Jurkat, Clone E6-1 (cell line): ENCODE results near the gene IMMT.
A peak's percentile ranks its signal among the peaks of the same experiment; 100 is the strongest.

Source experiments
- DNase-seq: peaks from one replicate; pipeline ENCODE4 v3.0.0-alpha.2; 2011; ENCODE audit warnings: low read depth, low spot score
- H3K4me3 ChIP-seq: 2 replicates; pipeline ENCODE4 v1.5.1; 2011; ENCODE audit warnings: mild to moderate bottlenecking, low read length, control low read depth, moderate library complexity

Gene IMMT

DNA sequence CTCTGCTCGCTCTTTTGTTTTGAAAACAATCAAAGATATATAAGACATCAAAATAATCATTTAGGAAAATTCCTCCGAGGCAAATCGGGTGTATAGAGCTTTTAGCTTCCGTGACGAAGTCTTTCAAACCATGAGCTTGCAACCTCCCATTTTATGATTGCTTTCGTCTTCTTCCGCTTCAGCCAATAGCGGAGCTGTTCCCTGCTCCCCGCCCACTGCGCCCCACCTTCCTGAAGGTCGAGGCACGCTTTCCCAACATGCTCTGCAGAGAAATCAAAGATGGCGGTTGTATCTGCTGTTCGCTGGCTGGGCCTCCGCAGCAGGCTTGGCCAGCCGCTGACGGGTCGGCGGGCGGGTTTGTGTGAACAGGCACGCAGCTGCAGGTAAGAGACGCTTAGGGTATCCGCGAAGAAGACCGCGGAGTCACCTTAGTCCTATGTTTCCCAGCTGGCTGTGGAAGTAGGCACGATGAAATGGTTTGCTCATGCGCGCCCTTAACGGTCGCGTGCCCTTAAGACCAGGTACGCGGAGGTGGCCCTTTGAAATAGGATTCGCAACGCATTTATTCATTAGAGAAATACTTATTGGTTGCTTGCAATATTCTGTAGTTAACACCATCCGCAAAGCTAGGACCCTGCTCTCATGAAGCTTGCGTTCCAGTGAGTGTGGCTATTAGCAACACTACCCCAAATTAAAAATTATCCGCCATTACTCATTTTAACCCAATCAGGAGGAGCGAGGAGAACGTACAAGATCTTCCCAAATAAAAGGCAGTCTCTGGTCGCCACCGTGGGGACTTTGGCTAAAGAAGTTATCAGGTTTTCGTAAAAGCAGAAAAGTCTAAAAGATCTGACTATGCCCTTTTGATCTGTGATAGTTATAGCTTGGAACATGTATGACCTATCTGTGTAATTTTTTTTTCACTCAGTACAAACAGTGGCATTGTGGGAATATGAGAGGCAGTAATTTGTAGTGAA lies 89.0 kb downstream of the IMMT start, which contains the start of gene PTCD3:
Gene PTCD3, plus strand, starts transcription at position 267 of the 977 bp plus-strand sequence. Its CDS starts 13 bp downstream, at position 280.
- DNase-seq, result peak; percentile 93
- peak within 1 kb of the TSS; percentile 73 for H3K4me3 ChIP-seq

DNA sequence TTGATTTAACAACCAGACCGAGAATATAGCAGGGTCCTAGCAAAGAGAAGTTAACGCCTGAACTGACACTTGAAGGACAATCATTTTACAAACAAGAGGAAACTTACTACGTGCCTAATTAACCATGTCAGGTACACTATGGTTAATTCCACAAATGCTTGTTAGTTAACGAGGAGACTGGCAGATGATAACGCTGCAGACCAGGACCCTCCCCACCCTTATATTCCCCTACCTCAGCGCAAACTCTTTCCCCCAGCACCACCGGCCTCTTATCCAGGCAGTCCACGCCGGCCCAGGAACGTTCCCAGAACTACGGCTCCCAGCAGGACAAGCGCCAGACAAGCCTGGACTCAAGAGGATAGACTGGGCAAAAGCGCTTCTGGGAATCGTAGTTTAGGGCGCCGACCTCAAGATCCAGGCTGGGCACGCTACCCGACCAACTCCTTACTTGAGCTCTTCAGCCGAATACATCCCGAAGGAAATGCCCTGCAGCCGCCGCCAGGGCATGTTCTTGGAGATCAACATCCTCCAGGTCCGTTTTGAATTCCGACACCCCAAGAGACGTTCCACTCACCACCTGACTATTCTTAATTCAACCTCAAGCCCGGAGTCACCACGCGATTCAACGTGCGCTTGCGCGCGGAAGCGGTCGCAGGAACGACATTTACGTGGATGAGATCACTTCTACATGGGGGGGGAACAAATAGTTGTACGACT lies 89.9 kb downstream of the IMMT start, which contains the start of gene POLR1A:
Gene POLR1A, minus strand, starts transcription at position 635 of the 717 bp plus-strand sequence. Its CDS starts 110 bp downstream, at position 525.
- peak within 1 kb of the TSS; percentile 73 for H3K4me3 ChIP-seq
- DNase-seq, result peak; percentile 91

DNA sequence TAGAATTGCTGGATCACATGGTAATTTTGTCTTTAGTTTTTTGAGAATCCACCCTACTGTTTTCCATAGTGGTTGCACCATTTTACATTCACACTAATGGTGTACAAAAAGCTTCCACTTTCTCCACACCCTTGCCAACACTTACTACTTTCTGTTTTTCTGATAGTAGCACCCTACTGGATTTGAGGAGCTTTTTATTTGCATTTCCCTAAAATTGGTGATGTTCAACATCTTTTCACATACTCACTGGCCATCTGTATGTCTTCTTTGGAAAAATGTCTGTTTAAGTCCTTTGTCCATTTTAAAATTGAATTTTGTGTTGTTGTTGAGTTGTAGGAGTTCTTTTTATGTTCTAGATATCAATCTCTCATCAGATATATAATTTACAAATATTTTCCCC lies 93.1 kb downstream of the IMMT start:
- no peak overlapping the region for H3K4me3 ChIP-seq

DNA sequence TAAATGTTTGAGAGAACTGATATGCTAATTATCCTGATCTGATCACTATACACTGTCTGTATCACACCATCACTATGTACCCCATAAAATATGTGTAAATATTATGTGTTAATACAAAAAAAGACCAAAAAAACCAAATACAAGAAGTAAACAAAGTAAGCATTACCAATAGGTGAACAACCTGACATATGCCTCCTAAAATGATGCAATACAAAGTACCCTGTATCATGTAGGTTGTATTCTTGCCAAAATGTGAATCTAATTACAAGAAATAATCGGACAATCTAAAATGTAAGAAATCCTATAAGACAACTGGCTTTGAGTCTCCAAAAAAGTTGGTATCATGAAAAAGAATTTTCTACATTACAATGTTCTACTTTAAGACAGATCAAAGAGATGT lies 97.3 kb downstream of the IMMT start:
- DNase-seq, result no peak
- H3K4me3 ChIP-seq, result no peak overlapping the region

More for the DNA sequence above, 93.1 kb downstream of the IMMT start:
- no peak for DNase-seq

DNA sequence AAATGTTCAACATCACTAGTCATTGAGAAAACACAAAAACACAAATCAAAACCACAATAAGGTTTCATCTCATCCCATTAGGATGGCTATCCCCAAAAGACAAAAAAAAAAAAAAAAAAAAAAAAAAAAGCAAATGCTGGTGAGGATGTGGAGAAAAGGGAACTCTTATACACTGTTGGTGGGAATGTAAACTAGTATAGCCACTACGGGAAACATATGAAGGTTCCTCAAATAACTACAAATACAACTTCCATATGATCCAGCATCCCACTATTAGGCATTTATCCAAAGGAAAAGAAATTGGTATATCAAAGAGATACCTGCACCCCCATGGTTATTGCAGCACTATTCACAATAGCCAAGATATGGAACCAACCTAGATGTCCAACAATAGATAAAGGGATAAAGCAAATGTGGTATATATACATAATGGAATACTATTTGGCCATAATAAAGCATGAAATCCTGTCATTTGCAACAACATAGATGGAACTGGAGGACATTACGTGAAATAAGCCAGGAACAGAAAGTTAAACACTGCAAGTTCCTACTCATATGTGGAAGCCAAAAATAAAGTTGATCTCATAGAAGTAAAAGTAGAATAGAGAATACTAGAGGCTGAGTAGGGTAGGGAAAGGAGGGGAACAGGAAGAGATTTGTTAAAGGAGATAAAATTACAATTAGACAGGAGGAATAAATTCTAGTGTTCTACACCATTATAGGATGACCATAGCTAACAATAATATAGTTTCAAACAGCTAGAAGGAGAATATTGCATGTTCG lies 98.0 kb downstream of the IMMT start:
- no peak overlapping the region for H3K4me3 ChIP-seq
- DNase-seq, result no peak

DNA sequence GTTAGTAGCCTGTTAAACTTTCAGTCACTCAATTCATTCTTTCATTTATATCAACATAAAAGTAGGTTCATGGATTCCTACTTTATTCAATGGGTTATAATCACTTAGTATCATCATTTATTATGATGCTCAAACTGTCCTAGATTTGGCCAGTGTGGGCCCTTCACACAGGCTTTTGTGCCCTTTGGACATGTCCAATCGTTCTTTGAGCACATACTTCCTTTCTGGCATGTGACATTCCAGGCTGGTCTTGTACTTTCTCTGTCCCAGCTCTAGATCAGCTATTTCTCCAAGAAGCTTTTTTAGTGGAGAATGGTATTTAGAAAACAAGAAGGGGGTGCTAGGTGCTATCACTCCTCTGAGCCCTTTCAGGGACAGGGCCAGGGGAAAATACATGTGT lies 101.0 kb downstream of the IMMT start:
- DNase-seq, result no peak
- no peak overlapping the region for H3K4me3 ChIP-seq
